T-helper 1 cell treated with Interleukin-12 subunit alpha and Interleukin-12 subunit beta and Interleukin-4 antibody, amounts not matched to agents 30 ng/mL and 1 ng/mL, for 36 hours (primary cell): ENCODE data around the gene IGSF21. TPM values are rescaled to one million over a fixed set of nuclear protein-coding genes. Genes with fewer than 3 reads are reported as not detected.

ENCODE experiments used
- intact Hi-C: fragments of 100-400 bp; cut with micrococcal nuclease; formaldehyde crosslinking; loops from one replicate; pipeline ENCODE4 v1.15.1; 2024
- total RNA-seq: library from RNA; stranded (reverse); gene quantifications from 2 replicates; pipeline ENCODE4 v1.2.3, GENCODE V29; 2022

IGSF21 gene
- total RNA-seq, 1 donor from 2014 or later = not detected

GRCh38 chr1:18118491-18118890 lies 10.9 kb downstream of the IGSF21 start:
- intact Hi-C loops = no loop called here

GRCh38 chr1:18119289-18119688 lies 11.7 kb downstream of the IGSF21 start:
- intact Hi-C loops = no loop called here

- intact Hi-C loops = no loop called here
Observed at GRCh38 chr1:18119771-18120377, 12.3 kb downstream of the IGSF21 start.

GRCh38 chr1:18120638-18121037 lies 13.0 kb downstream of the IGSF21 start:
- intact Hi-C loops = no loop called here

- intact Hi-C loops = no loop called here
Observed at GRCh38 chr1:18121072-18121820, 13.6 kb downstream of the IGSF21 start.

GRCh38 chr1:18123467-18123992 lies 15.9 kb downstream of the IGSF21 start:
- intact Hi-C loops = no loop called here

DNA sequence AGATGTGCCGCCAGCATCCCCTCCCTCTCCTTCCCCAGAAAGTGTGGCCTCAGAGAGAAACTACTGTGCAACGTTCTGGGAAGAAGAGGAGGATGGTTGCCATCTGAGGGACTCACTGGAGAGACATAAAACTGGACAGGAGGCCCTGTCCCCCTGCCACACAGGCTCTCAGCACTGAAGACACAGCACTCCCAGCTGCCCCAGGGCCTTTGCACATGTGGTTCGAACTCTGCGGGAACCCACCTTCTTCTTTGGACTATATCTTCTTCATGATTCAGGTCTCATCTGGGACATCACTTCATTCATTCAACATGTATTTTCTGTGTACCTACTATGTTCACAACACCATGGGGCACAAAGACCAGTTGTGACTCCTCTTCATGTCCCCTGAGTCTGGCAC lies 17.4 kb downstream of the IGSF21 start:
- intact Hi-C loops = no loop called here

- intact Hi-C loops = no loop called here
Observed at GRCh38 chr1:18126616-18127015, 19.0 kb downstream of the IGSF21 start.

DNA sequence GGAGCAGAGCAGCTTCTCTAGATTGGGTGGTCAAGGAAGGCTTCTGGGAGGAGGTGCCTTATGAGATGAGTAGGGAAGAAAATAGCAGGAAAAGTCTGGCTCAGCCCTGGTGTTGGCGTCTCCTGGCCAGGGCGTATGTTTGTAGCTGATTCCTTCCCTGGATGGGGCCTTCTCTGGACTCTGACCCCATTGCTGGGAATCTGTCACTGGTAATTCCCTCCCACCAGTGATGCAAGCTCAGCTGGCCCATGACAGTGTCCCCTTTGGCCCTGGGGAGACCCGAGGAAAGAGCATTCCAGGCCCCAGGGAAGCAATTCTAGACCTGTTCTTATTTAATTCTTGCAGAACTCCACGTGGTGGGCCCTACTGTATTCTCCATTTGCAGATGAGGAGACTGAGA lies 20.7 kb downstream of the IGSF21 start:
- intact Hi-C loops = no loop called here

DNA sequence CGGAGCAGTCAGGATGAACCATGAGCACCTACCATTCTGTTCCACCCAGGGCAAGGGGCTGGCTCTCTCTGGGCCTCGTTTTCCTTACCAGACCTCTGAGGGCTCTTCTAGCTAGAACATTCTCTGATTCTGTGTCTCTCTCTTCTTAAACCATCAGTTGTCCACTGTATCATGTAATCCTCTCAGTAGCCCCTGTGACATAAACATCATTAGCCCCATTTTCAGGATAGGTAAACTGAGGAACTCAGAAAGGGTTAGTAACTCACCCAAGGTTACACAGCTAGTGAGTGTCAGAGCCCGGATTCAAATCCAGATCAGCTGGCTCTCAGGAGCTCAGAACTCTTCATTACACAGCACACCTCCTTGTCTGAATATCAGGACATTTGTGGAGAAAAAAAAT lies 22.8 kb downstream of the IGSF21 start:
- intact Hi-C loops = no loop called here

DNA sequence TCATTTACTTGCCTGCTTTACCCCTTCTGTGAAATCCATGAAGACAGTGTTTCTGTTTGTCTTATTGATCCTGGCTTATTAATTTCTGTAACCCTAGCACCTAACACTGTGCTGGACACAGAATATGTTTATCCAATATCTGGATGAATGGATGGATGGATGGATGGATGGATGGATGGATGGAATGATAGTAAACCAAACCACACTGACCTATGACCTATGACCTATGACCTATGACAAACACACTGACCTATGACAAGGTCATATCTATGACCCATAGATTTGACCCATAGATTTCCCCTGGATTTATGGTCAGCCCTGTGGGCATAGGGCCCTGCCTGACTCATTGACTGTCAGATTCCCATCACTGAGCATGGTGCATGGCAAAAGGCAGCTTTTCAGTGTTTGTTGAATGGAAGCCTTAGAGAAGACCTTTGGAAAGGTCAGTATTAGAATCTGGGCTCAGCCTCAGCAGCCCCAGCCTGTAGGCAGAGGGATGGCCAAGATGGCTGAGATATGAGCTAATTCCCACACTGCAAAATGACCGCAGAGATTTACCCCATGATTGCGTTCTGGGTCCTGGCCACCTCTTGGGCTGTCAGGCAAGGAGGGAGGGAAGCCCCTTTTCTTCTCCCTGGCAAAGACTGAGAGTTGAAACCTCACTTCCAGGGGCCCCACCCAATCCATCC lies 24.6 kb downstream of the IGSF21 start:
- intact Hi-C loops = no loop called here

- intact Hi-C loops = no loop called here
Observed at GRCh38 chr1:18132711-18133541, 25.3 kb downstream of the IGSF21 start.

- intact Hi-C loops = no loop called here
Observed at GRCh38 chr1:18134324-18135046, 26.9 kb downstream of the IGSF21 start.

DNA sequence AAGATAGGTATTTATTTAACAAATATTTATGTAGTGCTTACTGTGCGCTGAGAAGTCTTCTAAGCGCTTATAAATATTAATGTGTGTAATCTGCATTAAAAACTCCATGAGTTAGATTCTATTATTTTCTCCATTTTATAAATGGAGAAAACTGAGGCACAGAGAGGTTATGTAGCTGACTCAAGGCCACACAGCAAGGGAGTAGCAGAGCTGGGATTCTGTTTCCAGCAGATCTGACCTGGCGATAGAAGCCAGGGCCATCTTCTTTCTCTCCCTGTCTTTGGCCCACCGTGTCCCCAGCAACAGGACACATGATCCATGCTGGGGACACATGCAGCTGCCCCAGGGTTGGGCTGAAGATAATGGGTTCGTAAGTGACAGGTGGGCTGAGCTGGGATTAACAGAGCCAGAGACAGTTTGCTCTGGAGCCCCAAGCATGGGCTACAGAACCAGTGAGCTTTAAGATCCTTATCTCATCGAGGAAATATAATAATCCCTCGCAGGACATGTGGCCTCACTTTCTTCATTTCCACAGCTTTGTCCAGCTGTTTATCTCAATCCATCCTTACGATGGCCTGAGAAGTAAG lies 30.3 kb downstream of the IGSF21 start:
- intact Hi-C loops = no loop called here

DNA sequence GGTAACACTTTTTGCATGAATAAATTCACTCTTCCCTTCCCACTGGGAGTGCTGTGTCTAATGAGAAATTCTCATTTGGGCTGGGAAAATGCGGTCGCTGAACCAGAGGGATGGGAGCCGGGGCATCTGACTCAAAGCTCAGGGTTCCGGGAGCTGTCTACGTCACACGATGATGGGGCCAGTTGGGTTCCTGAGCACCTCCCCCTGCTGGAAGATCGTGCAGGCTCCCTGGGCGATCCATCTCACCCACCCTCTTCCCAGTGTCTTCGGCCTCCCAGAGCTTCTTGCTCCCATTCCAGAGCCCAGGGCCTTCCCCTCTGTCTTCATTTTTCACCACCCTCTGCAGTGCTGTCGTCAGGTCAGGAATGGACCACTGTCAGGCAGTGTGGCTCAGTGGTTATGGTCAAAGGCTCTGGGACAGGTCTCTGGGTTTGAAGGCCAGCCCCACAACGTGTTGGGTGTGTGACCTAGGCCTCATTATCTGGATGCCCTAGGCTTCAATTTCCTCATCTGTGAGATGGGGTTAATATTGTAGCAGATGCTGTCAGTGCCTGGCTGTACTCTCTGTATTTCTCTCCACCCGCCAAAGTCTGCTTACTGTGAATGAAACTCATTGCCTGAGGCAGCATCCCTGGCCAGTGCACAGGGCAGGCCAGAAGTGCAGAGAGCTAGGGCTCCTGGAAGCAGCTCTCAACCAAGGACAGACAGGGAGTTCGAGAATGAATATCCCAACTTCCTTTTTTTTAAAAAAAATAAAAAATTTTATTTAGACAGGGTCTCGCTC lies 31.8 kb downstream of the IGSF21 start:
- intact Hi-C loops = no loop called here

DNA sequence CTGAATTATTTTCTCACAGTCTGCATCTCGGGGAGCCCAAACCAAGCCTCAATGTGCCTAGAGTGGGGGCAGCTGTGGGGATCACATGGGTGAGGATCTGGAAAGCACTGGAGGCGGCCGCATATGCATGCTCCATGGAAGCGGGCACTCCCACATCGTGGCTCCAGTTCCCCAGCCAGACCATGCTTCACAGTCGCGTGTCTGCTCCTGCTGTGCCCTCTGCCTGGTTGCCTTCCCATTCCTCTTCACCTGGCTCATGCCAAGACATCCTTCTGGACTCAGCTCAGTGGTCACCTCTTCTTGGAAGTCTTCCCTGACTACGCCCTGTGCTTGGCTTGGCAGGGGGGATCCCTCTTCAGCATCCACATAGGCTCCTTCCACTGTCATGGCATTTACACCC lies 32.8 kb downstream of the IGSF21 start:
- intact Hi-C loops = no loop called here

DNA sequence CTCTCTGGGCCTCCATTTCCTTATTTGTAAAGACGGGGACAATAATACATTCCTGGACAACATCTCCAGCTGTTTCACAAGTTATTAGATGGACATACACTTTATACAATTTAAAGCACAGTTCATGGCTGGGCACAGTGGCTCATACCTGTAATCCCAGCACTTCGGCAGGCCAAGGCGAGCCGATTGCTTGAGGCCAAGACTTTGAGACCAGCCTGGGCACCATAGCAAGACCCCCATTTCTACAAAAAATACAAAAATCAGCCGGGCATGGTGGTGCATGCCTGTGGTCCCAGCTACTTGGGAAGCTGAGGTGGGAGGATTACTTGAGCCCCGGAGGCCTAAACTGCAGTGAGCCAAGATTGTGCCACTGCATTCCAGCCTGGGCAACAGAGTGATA lies 34.1 kb downstream of the IGSF21 start:
- intact Hi-C loops = no loop called here

- intact Hi-C loops = no loop called here
Observed at GRCh38 chr1:18142471-18142870, 34.9 kb downstream of the IGSF21 start.

DNA sequence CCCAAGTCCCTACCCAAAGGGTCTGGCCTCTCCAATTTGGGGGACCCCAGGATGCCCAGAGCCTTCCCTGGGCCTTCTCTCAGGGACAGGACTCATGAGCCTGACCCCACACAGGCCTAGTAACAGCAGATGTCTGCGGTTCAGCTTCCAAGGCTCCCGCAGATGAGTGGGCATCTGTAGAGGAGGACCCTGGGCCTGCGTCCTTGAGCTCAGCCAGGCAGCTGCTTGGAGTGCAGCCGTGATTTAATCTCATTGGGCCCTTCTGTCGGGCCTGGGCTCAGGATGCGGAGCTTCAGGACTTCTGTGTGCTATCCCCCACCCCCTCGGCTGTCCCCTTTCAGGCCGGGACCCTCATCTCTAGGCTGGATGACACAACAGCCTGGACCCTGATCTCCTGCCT lies 35.4 kb downstream of the IGSF21 start:
- intact Hi-C loops = no loop called here

DNA sequence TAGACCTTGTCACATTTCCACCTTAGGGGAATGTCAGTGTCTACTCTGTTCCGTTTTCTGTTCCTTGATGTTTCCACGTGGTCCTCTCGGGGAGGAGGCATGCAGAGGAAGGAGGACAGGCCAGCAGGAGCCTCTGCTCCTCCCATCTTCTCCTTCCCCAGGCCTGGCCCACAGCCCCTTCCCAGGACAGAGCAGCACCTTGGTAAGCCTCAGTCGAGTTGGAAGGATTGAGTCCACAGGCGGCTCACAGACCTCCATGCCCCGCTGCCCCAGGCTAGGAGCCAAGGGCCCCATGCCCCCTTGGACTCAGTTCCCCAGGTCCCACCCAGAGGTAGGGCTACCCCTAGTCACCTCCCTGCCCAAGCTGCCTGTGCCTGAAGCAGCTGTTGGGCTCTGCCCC lies 36.5 kb downstream of the IGSF21 start:
- intact Hi-C loops = no loop called here
